Measurements from ENCODE around the gene PMP22. TPM values are rescaled to one million over a fixed set of nuclear protein-coding genes. Genes with fewer than 3 reads are reported as not detected.
A peak's percentile ranks its signal among the peaks of the same experiment; 100 is the strongest.

The PMP22 gene
- total RNA-seq, 1 experiment from 2014 or later, result 2.6 TPM

DNA sequence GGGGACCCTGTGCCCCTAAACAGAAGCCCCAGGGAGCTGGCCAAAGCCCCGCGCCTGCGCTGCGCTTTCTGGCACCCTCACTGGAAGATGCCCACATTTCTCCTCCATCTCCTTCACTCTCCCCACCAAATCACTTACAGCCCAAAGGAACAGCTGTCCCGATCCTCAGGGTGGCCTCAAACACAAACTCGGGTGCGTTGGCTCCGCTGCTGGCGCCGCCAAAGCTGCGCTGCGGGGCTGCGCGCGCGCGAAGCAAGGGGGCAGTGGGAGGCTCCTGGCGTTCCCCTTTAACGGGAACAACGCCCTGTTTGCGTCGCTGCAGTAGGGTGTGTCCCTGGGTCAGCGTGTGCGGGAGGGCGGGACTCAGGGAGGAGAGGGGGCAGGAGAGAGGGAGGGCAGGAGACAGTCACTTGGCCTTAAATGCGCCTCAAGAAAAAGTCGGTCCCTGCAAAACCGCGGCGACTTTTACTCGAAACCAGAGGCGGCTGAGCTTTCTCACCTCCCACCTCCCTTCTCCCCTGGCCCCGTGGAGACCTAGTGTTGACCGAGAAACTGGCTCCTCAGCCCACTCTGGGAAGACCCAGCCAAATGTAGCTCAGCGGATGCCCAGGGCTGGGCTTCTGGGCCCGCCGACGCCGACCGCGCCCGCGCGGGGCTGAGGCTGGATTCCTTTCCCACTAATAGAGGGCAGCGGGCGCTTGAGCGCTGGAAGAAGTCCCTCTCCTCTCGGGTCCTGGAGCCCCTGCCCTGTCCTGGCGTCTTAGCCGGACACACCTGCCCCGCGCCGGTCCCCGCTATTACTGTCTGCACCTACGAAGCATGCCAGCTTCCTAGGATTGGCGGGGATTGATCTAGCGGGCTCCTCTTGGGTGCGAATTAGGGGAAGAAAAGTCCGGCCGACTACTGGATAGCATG is 2.6 kb downstream of the PMP22 start:
- Histone ChIP-seq H3K79me2 (ENCODE audit: low read depth) (no peaks in the 10 kb centered on the region), H3K4me2 (no peak overlapping the region), H3K36me3 (ENCODE audit: low read depth) (no peaks in the 10 kb centered on the region), H3K9me3 (ENCODE audit: insufficient read depth, low read depth) (no peaks in the 10 kb centered on the region), H4K20me1 (ENCODE audit: insufficient read depth) (no peaks in the 10 kb centered on the region), H3K9me2 (ENCODE audit: insufficient read depth) (no peaks in the 10 kb centered on the region), H2AFZ (no peak overlapping the region), H3F3A (ENCODE audit: insufficient read depth, low read depth) (no peaks in the 10 kb centered on the region), H3K4me3 (no peak overlapping the region), H3K27ac (no peak overlapping the region), H3K4me1 (replicated peaks; ENCODE audit: insufficient read depth) (no peaks in the 10 kb centered on the region), H3K27me3 (ENCODE audit: insufficient read depth, low read depth) (peaks cover 17% of the 10 kb centered on the region; the same call in 1 of the 2 replicates)
- ChIA-PET POLR2A (ENCODE audit: unreplicated experiment) (interaction anchor here (0.5 to 0.6 kb wide), 3 partner anchors 10 to 760 kb away, joined by 4 to 10 read pairs (median 5); no protein-coding TSS in a partner anchor), CTCF (interaction anchor here (1.5 kb wide), 1 partner anchor 241 kb away, joined by 7 read pairs; no protein-coding TSS in a partner anchor)
- no peak for TF ChIP-seq EZH2 (IDR thresholded peaks at IDR 0.05; ENCODE audit: low read depth)
- TF ChIP-seq, protein P1, sequence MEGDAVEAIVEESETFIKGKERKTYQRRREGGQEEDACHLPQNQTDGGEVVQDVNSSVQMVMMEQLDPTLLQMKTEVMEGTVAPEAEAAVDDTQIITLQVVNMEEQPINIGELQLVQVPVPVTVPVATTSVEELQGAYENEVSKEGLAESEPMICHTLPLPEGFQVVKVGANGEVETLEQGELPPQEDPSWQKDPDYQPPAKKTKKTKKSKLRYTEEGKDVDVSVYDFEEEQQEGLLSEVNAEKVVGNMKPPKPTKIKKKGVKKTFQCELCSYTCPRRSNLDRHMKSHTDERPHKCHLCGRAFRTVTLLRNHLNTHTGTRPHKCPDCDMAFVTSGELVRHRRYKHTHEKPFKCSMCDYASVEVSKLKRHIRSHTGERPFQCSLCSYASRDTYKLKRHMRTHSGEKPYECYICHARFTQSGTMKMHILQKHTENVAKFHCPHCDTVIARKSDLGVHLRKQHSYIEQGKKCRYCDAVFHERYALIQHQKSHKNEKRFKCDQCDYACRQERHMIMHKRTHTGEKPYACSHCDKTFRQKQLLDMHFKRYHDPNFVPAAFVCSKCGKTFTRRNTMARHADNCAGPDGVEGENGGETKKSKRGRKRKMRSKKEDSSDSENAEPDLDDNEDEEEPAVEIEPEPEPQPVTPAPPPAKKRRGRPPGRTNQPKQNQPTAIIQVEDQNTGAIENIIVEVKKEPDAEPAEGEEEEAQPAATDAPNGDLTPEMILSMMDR (conservative IDR thresholded peaks at IDR 0.05), result no peak
- DNase-seq, result peak in 1 of 2 experiments; percentile 14
- intact Hi-C loops (cut with micrococcal nuclease; ENCODE audit: unreplicated experiment), result loop anchor here (10.0 kb wide), 1 partner anchor 392 kb away; no protein-coding TSS in a partner anchor
- BruUV-seq (replicated peaks), result no TSS peak

DNA sequence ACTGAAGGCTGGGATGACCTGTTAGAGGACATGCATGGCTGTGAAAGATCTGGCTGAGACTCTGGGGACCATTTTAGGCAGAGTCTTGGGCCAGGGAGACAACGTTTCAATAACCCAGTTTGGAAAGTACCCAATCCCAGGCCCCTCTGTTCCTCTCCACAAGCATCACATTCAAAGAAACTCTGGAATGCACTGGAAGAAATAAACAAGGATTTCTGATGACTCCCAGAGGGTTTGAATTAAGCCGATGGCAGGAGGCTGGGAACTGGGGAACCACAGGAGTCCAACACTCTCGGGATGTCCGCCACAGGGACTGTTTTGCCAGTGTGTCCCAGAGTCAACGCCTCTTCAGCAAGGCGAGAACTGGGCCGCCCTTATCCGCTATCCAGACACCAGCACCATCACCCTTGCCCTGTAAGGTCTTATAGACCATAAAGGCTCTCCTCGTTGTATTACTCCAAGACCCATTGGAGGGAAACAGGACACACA is 3.3 kb downstream of the PMP22 start:
- Histone ChIP-seq H2AFZ (no peak overlapping the region), H3K27ac (no peak overlapping the region), H3K36me3 (ENCODE audit: low read depth) (no peaks in the 10 kb centered on the region), H3K9me2 (ENCODE audit: insufficient read depth) (no peaks in the 10 kb centered on the region), H3K4me2 (no peak overlapping the region), H3K4me1 (replicated peaks; ENCODE audit: insufficient read depth) (no peaks in the 10 kb centered on the region), H3K9me3 (ENCODE audit: insufficient read depth, low read depth) (no peaks in the 10 kb centered on the region), H3K4me3 (no peak overlapping the region), H3K27me3 (ENCODE audit: insufficient read depth, low read depth) (0 out of 2 replicates have a peak, but pooled peaks cover 12% of the 10 kb centered on the region), H3K79me2 (ENCODE audit: low read depth) (no peaks in the 10 kb centered on the region), H3F3A (ENCODE audit: insufficient read depth, low read depth) (no peaks in the 10 kb centered on the region), H4K20me1 (ENCODE audit: insufficient read depth) (no peaks in the 10 kb centered on the region)
- CTCF ChIA-PET, result no interaction called here
- POLR2A ChIA-PET (ENCODE audit: unreplicated experiment), result no interaction called here
- no peak for DNase-seq
- intact Hi-C loops (cut with micrococcal nuclease; ENCODE audit: unreplicated experiment), result loop anchor here (10.0 kb wide), 1 partner anchor 393 kb away; no protein-coding TSS in a partner anchor
- TF ChIP-seq, protein P1 (conservative IDR thresholded peaks at IDR 0.05), result no peak
- no peak for TF ChIP-seq EZH2 (IDR thresholded peaks at IDR 0.05; ENCODE audit: low read depth)
- no TSS peak for BruUV-seq (replicated peaks)

DNA sequence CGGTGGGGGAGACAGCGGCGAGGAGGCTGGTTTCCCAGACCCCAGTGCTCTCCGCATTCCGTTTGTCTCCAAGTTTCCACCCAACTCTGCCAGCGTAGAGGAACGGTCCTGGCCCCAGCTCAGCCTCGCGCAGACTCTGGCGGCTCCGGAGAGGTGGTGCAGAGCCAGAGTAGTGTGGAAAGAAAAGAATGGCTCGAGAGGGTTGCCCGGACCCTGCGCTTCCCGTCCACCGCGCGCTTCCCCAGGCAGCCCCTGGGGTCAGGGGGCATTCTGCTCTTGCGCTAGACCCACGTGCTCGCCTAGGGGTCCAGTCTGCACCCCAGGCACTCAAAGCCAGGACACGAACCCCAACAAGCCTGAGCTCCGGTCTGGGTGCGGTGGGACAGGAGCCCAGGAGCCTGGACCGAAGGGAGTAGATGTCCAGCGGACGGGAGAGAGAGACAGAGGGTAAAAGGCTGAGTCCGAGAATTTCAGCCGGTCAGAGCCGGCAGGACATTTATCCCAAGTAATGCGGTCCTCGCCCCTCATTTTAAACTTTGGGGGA is 3.8 kb downstream of the PMP22 start:
- POLR2A ChIA-PET (ENCODE audit: unreplicated experiment), result no interaction called here
- Histone ChIP-seq H3K4me1 (replicated peaks; ENCODE audit: insufficient read depth) (no peaks in the 10 kb centered on the region), H3K27me3 (ENCODE audit: insufficient read depth, low read depth) (0 out of 2 replicates have a peak, but pooled peaks cover 10% of the 10 kb centered on the region), H3K79me2 (ENCODE audit: low read depth) (no peaks in the 10 kb centered on the region), H3K9me2 (ENCODE audit: insufficient read depth) (no peaks in the 10 kb centered on the region), H3K4me3 (no peak overlapping the region), H3K36me3 (ENCODE audit: low read depth) (no peaks in the 10 kb centered on the region), H4K20me1 (ENCODE audit: insufficient read depth) (no peaks in the 10 kb centered on the region), H3K4me2 (no peak overlapping the region), H2AFZ (no peak overlapping the region), H3K27ac (no peak overlapping the region), H3K9me3 (ENCODE audit: insufficient read depth, low read depth) (no peaks in the 10 kb centered on the region), H3F3A (ENCODE audit: insufficient read depth, low read depth) (no peaks in the 10 kb centered on the region)
- BruUV-seq (replicated peaks), result no TSS peak
- CTCF ChIA-PET, result no interaction called here
- DNase-seq, result no peak
- intact Hi-C loops (cut with micrococcal nuclease; ENCODE audit: unreplicated experiment), result loop anchor here (10.0 kb wide), 1 partner anchor 393 kb away; no protein-coding TSS in a partner anchor
- TF ChIP-seq EZH2 (IDR thresholded peaks at IDR 0.05; ENCODE audit: low read depth), result no peak
- TF ChIP-seq, protein P1 (conservative IDR thresholded peaks at IDR 0.05), result no peak

Data from PC-9 (cell line).